Activated CD4-positive, alpha-beta memory T cell treated with anti-CD3 and anti-CD28 coated beads for 36 hours (primary cell): ENCODE data around the gene KCTD17. TPM values are rescaled to one million over a fixed set of nuclear protein-coding genes. Genes with fewer than 3 reads are reported as not detected.
A peak's percentile ranks its signal among the peaks of the same experiment; 100 is the strongest.

Source experiments
- CTCF ChIA-PET: fragments of 350-600 bp; sonication (Branson Sonifier 250); formaldehyde crosslinking; loops from one replicate; lab custom pipeline; 2021; ENCODE audit warnings: antibody characterized with exemption, inconsistent platforms; lab: Charles Lee
- POLR2A ChIA-PET: fragments of 350-600 bp; sonication (Branson Sonifier 250); formaldehyde crosslinking; loops from one replicate; lab custom pipeline; 2021; ENCODE audit warnings: antibody characterized with exemption; lab: Charles Lee
- DNase-seq: peaks from one replicate; pipeline ENCODE4 v3.0.0-alpha.2; 2020
- H3K27ac Mint-ChIP-seq: one replicate; pipeline ENCODE4 v1.8.0; 2021; ENCODE audit warnings: mixed read lengths
- H3K27me3 Mint-ChIP-seq: one replicate; pipeline ENCODE4 v1.8.0; 2021; ENCODE audit warnings: mixed read lengths
- H3K36me3 Mint-ChIP-seq: one replicate; pipeline ENCODE4 v1.8.0; 2021; ENCODE audit warnings: mixed read lengths
- H3K4me1 Mint-ChIP-seq: one replicate; pipeline ENCODE4 v1.8.0; 2021; ENCODE audit warnings: low read depth, mixed read lengths
- H3K4me3 Mint-ChIP-seq: one replicate; pipeline ENCODE4 v1.8.0; 2021; ENCODE audit warnings: mild to moderate bottlenecking, mixed read lengths
- H3K9me3 Mint-ChIP-seq: one replicate; pipeline ENCODE4 v1.8.0; 2021; ENCODE audit warnings: mixed read lengths
- intact Hi-C: fragments of 100-400 bp; cut with micrococcal nuclease; formaldehyde crosslinking; loops from one replicate; pipeline ENCODE4 v1.15.1; 2023
- total RNA-seq, 2 experiments: library from RNA; stranded (reverse); gene quantifications; one replicate each; pipeline ENCODE4 v1.2.3, GENCODE V29; 2021

KCTD17 gene
- total RNA-seq, 2 experiments from 2014 or later: 46.0 to 47.3 TPM

DNA sequence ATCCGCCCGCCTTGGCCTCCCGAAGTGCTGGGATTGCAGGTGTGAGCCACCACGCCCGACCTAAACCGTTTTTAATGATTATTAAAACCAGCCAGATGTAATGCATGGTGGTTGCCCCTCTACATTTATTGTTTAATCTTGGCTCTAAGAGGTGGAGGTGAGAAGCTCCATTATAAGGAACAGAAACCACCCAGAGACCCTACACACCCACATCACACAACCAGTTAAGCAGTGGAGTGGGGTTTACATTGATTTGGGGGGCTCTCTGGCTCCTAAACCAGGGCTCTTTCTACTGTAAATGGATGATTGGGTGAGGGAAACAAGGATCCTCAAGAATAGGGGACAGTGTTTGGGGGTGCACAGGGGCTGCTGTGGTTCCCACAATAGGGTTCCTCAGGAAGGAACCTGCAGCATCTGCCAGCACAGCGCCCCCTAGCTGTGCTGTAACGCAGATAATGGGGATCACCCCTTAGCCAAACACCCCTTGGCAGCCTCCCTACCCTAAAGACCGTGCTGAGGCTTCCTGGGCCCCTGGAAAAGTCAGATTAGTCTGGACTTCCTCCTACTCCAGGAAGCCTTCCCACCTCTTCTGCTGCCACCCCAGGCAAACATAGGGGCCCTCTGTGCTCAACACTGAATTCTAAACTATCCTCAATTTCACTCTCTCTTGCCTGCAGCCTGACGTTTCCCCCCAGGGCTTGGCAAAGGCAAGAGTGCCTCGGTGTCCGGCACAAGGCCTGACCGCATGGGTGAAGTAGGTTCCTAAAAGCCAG, 29.6 kb upstream of the KCTD17 start:
- ChIA-PET POLR2A (no interaction called here), CTCF (interaction anchor here (0.7 to 3.5 kb wide), 14 partner anchors 11 to 283 kb away, joined by 3 to 14 read pairs (median 4); a partner anchor contains a TSS)
- H3K4me3 Mint-ChIP-seq: no peak overlapping the region
- no peaks in the 10 kb centered on the region for H3K9me3 Mint-ChIP-seq
- peak; percentile 64 for DNase-seq
- intact Hi-C loops: loop anchor here (2.0 kb wide), 1 partner anchor 23 kb away; no protein-coding TSS in a partner anchor
- H3K4me1 Mint-ChIP-seq: peaks cover 9% of the 10 kb centered on the region
- no peak overlapping the region for H3K27ac Mint-ChIP-seq
- H3K27me3 Mint-ChIP-seq: peaks cover 3% of the 10 kb centered on the region
- no peaks in the 10 kb centered on the region for H3K36me3 Mint-ChIP-seq

DNA sequence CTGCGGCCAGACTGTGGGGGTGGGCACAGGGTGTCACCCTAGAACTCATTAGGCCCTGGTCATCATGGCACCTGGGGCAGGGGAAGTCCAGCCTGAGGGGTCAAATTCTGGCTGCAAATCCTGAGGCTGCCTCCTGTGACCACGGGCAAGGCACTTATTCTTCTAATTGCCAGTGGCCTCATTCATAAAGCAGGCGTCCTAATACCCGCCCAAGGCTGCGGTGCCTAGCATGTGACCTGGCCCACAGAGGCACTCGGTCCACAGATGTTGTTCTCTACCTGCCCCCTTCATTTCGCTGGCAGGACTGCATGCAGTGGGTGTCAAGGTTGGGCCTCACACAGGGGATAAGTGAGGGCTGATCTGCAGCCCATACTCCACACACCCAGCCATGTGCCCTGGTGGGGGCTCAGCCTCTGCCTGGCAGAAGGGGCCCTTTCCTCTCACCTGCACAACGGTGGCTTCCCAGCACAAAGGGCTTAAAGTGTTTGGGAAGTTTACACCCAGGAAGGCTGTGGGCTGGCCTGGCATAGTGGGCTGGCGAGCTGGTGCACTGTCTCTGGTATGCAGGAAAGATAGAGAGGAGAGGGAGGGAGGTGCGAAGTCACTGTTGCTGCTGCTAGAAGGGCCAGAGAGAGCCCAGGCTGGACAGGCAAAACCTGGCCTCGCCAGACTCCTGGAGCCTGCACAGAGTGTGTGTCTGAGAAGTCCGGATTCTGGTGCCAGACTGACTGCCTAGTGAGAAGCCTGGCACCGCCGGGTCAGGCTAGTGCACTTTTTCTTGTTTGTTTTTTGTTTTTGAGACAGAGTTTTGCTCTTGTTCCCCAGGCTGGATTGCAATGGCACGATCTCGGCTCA, 28.8 kb upstream of the KCTD17 start:
- ChIA-PET POLR2A (no interaction called here), CTCF (interaction anchor here (0.9 to 3.5 kb wide), 12 partner anchors 10 to 135 kb away, joined by 3 to 14 read pairs (median 5); a partner anchor contains a TSS)
- Mint-ChIP-seq H3K36me3 (no peaks in the 10 kb centered on the region), H3K4me1 (peaks cover 9% of the 10 kb centered on the region), H3K27ac (no peak overlapping the region), H3K4me3 (no peak overlapping the region), H3K9me3 (no peaks in the 10 kb centered on the region), H3K27me3 (peaks cover 3% of the 10 kb centered on the region)
- DNase-seq: no peak
- intact Hi-C loops: loop anchor here (2.0 kb wide), 1 partner anchor 22 kb away; no protein-coding TSS in a partner anchor

DNA sequence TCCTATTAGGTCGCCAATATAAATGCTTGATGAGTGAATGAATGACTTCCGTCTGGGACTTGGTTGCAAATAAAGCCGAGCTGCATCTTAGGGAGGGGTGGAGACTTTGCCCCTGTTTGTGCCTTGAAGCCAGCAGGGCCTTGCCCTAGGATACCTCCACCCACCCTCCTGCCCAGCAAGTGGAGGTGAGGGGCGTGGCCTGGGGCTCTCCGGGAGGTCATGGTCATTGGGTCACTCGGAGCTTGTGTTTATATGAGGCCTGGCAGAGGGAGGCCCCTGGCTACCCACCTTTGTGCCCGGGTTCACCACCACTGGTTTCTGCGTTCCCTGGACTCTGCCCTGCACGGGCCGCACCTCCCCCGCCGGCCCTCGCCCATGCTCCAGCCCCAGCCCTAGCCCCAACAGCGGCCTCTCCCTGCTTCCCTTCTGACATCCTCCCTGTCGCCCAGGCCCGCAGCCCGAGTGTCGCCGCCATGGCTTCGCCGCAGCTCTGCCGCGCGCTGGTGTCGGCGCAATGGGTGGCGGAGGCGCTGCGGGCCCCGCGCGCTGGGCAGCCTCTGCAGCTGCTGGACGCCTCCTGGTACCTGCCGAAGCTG, 27.7 kb upstream of the KCTD17 start:
- Mint-ChIP-seq H3K4me1 (peaks cover 9% of the 10 kb centered on the region), H3K4me3 (no peak overlapping the region), H3K9me3 (no peaks in the 10 kb centered on the region), H3K27ac (no peak overlapping the region), H3K36me3 (no peaks in the 10 kb centered on the region), H3K27me3 (peaks cover 3% of the 10 kb centered on the region)
- ChIA-PET POLR2A (no interaction called here), CTCF (interaction anchor here (1.0 to 3.5 kb wide), 2 partner anchors 21 to 26 kb away, joined by 5 to 11 read pairs; no protein-coding TSS in a partner anchor)
- intact Hi-C loops: loop anchor here (2.0 kb wide), 1 partner anchor 21 kb away; no protein-coding TSS in a partner anchor
- no peak for DNase-seq

DNA sequence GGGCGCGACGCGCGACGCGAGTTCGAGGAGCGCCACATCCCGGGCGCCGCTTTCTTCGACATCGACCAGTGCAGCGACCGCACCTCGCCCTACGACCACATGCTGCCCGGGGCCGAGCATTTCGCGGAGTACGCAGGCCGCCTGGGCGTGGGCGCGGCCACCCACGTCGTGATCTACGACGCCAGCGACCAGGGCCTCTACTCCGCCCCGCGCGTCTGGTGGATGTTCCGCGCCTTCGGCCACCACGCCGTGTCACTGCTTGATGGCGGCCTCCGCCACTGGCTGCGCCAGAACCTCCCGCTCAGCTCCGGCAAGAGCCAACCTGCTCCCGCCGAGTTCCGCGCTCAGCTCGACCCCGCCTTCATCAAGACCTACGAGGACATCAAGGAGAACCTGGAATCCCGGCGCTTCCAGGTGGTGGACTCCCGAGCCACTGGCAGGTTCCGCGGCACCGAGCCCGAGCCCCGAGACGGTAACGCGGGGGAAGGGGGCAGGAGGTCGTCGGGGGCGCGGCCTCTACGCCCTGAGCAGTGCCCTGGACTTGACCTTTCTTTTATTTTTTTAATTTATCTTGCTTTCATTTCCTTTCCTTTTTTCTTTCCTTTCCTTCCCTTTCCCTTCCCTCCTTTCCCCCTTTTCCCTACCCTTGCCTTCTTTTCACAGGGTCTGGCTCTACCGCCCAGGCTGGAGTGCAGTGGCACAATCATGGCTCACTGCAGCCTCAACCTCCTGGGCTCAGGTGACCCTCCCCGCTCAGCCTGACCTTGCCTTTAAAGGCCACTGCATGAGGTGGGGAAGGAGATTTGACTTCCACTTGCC, 27.0 kb upstream of the KCTD17 start:
- Mint-ChIP-seq H3K9me3 (no peaks in the 10 kb centered on the region), H3K4me3 (no peak overlapping the region), H3K36me3 (no peaks in the 10 kb centered on the region), H3K27ac (no peak overlapping the region), H3K27me3 (peaks cover 3% of the 10 kb centered on the region), H3K4me1 (peaks cover 9% of the 10 kb centered on the region)
- DNase-seq: no peak
- intact Hi-C loops: no loop called here
- ChIA-PET POLR2A (no interaction called here), CTCF (interaction anchor here (1.2 kb wide), 1 partner anchor 78 kb away, joined by 3 read pairs; no protein-coding TSS in a partner anchor)

GRCh38 chr22:37025500-37026070, 26.0 kb upstream of the KCTD17 start:
- H3K27ac Mint-ChIP-seq: no peak overlapping the region

GRCh38 chr22:37026325-37026724, 25.2 kb upstream of the KCTD17 start:
- CTCF ChIA-PET: interaction anchor here (1.1 to 1.5 kb wide), 2 partner anchors 17 to 245 kb away, joined by 3 read pairs; no protein-coding TSS in a partner anchor
- H3K27me3 Mint-ChIP-seq: no peaks in the 10 kb centered on the region

More at GRCh38 chr22:37025500-37026070, 26.0 kb upstream of the KCTD17 start:
- ChIA-PET CTCF (interaction anchor here (1.1 to 1.5 kb wide), 3 partner anchors 18 to 244 kb away, joined by 3 read pairs; no protein-coding TSS in a partner anchor), POLR2A (no interaction called here)
- no peak for DNase-seq
- H3K4me1 Mint-ChIP-seq: peaks cover 4% of the 10 kb centered on the region
- H3K9me3 Mint-ChIP-seq: no peaks in the 10 kb centered on the region
- intact Hi-C loops: no loop called here
- H3K36me3 Mint-ChIP-seq: no peaks in the 10 kb centered on the region
- no peak overlapping the region for H3K4me3 Mint-ChIP-seq
- no peaks in the 10 kb centered on the region for H3K27me3 Mint-ChIP-seq

DNA sequence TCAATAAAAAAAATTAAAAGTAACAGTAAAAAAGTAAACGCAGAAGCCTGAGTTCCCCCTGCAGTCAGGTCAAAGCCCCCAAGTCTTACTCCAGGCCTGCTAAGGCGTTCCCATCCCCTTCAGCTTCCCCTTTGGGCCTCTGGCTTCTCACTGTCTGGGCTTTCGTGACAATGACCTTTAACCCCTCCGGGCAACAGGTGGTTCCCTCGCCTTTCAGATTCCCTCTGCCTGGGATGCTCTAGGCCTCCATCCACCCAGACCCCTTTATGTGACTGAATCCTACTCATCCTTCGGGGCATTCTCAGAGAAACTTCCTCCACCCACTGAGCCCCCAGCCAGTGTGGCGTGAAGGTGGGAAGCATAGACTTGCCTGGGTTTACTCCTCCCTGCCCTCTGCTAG, 24.0 kb upstream of the KCTD17 start:
- ChIA-PET POLR2A (no interaction called here), CTCF (no interaction called here)
- no peaks in the 10 kb centered on the region for H3K36me3 Mint-ChIP-seq
- no peak for DNase-seq
- no peaks in the 10 kb centered on the region for H3K9me3 Mint-ChIP-seq
- no peak overlapping the region for H3K27ac Mint-ChIP-seq
- H3K4me3 Mint-ChIP-seq: no peak overlapping the region
- H3K4me1 Mint-ChIP-seq: no peaks in the 10 kb centered on the region
- intact Hi-C loops: no loop called here
- no peaks in the 10 kb centered on the region for H3K27me3 Mint-ChIP-seq

More at GRCh38 chr22:37026325-37026724, 25.2 kb upstream of the KCTD17 start:
- Mint-ChIP-seq H3K36me3 (no peaks in the 10 kb centered on the region), H3K4me3 (no peak overlapping the region), H3K9me3 (no peaks in the 10 kb centered on the region), H3K4me1 (peaks cover 4% of the 10 kb centered on the region), H3K27ac (no peak overlapping the region)
- POLR2A ChIA-PET: no interaction called here
- intact Hi-C loops: no loop called here
- no peak for DNase-seq

GRCh38 chr22:37028692-37029674, 22.6 kb upstream of the KCTD17 start:
- no peaks in the 10 kb centered on the region for H3K9me3 Mint-ChIP-seq
- no peak overlapping the region for H3K27ac Mint-ChIP-seq
- no peaks in the 10 kb centered on the region for H3K36me3 Mint-ChIP-seq
- ChIA-PET POLR2A (no interaction called here), CTCF (interaction anchor here (1.3 kb wide), 2 partner anchors 16 to 17 kb away, joined by 5 read pairs; no protein-coding TSS in a partner anchor)
- no peaks in the 10 kb centered on the region for H3K4me1 Mint-ChIP-seq
- intact Hi-C loops: no loop called here
- no peak overlapping the region for H3K4me3 Mint-ChIP-seq
- DNase-seq: no peak
- H3K27me3 Mint-ChIP-seq: no peaks in the 10 kb centered on the region

DNA sequence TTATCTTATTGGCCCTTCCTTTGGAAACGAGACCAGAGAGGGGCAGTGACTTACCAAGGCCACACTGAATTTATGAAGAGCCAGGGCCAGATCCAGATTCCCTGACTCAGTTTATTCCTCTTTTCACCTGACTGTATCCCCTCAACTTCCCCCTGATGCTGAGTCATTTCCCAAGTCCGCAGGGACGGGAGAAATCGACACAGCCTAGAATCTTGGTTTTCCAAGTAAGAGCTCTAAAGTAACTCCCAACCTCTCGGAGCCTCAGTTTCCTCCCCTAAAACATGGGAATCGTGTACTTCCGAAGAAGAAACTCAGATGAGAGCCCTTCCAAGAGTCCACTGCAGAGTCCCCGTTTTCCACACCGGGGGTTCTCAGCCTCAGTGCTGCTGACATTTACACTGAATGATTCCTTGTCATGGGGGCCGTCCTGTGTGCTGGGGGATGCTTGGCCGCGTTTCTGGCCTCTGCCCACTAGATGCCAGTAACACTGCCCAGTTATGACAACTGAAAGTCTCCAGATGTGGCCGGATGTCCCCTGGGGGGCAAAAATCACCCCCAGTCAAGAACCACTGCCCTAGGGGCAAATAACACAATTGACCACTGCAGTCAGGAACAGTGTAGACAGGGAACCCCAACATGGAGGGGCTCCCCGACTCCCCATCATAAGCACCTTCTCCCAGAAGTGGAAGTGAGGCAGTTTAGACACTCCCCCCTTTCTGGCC, 20.8 kb upstream of the KCTD17 start:
- peaks cover 2% of the 10 kb centered on the region for H3K27me3 Mint-ChIP-seq
- no peak overlapping the region for H3K27ac Mint-ChIP-seq
- H3K9me3 Mint-ChIP-seq: no peaks in the 10 kb centered on the region
- ChIA-PET POLR2A (no interaction called here), CTCF (interaction anchor here (0.9 to 1.3 kb wide), 3 partner anchors 14 to 169 kb away, joined by 3 to 5 read pairs (median 5); no protein-coding TSS in a partner anchor)
- intact Hi-C loops: no loop called here
- H3K4me1 Mint-ChIP-seq: no peaks in the 10 kb centered on the region
- no peak overlapping the region for H3K4me3 Mint-ChIP-seq
- no peaks in the 10 kb centered on the region for H3K36me3 Mint-ChIP-seq
- DNase-seq: no peak
